Gastrocnemius medialis (tissue), 4 donors: Measurements from ENCODE around the gene PLEKHN1.

Experiments used
- POLR2A ChIP-seq, 2 donors: fragments of 450-650 bp; IDR thresholded peaks; one replicate each; pipeline ENCODE4 v1.6.1; 2017; ENCODE audit warnings: antibody characterized with exemption in 2 of 2, mild to moderate bottlenecking in 2 of 2, moderate library complexity in 2 of 2
- TF ChIP-seq, protein P1 (sequence below), 5 experiments: fragments of 450-650 bp in 3 of 5; fragments of 200-600 bp in 2 of 5; sonication (generic) in 2 of 5; IDR thresholded peaks in 4 of 5; conservative IDR thresholded peaks in 1 of 5; 1 replicate in 4 of 5; 2 replicates in 1 of 5; pipeline ENCODE4 v1.5.1; 2016 to 2019; ENCODE audit warnings: antibody characterized with exemption in 5 of 5, mild to moderate bottlenecking in 3 of 5, moderate library complexity in 3 of 5

DNA sequence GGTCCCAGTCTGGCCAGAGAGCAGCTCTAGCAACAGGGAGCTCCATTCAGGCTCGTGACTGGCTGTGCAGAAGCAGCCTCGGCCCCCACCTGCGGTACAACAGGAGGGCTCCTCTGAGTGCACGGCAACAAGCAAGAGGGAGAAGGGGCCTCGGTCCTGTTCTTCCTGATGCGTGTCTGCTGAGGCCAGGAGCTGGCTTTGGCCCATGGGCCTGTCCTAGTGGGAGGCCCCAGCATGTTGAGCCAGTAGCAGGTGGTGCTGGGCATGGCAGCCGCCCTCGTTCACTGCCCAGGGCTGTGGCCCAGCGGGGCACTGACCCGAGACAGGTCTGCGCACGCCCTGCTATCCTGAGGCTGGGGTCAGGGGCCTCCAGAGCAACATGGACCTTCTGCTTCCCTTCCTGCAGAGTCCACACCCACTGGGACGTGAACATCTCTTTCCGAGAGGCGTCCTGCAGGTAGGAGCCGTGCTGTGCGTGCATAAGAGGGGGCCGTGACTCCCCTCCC, 35.6 kb upstream of the PLEKHN1 start:
- TF ChIP-seq, protein P1, sequence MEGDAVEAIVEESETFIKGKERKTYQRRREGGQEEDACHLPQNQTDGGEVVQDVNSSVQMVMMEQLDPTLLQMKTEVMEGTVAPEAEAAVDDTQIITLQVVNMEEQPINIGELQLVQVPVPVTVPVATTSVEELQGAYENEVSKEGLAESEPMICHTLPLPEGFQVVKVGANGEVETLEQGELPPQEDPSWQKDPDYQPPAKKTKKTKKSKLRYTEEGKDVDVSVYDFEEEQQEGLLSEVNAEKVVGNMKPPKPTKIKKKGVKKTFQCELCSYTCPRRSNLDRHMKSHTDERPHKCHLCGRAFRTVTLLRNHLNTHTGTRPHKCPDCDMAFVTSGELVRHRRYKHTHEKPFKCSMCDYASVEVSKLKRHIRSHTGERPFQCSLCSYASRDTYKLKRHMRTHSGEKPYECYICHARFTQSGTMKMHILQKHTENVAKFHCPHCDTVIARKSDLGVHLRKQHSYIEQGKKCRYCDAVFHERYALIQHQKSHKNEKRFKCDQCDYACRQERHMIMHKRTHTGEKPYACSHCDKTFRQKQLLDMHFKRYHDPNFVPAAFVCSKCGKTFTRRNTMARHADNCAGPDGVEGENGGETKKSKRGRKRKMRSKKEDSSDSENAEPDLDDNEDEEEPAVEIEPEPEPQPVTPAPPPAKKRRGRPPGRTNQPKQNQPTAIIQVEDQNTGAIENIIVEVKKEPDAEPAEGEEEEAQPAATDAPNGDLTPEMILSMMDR (IDR thresholded peaks at IDR 0.05 in 4 of 5, conservative IDR thresholded peaks at IDR 0.05 in 1 of 5) = no peak
- TF ChIP-seq POLR2A (IDR thresholded peaks at IDR 0.05) = no peak
